Lung (tissue), 12 donors: ENCODE measurements around the gene HELZ2. TPM values are rescaled to one million over a fixed set of nuclear protein-coding genes. Genes with fewer than 3 reads are reported as not detected.

Experiments used
- ATAC-seq: fragments of 200-7000 bp; cut with Tn5 transposase; one replicate; pipeline ENCODE4 v1.9.1; 2020; ENCODE audit warnings: moderate number of reproducible peaks; ENCODE audit not compliant: insufficient read depth, low FRiP score
- DNase-seq, 3 donors: peaks; one replicate each; pipeline ENCODE4 v3.0.0-alpha.2; 2013 to 2017
- H3K27ac ChIP-seq, 2 donors: one replicate each; pipeline ENCODE4 v1.5.1; 2013; ENCODE audit warnings: mild to moderate bottlenecking in 2 of 2, moderate library complexity in 2 of 2, control low read depth in 1 of 2, inconsistent platforms in 1 of 2, low read depth in 1 of 2, low read length in 1 of 2
- H3K27me3 ChIP-seq, 3 donors: one replicate each; pipeline ENCODE4 v1.5.1; 2013; ENCODE audit warnings: low read length in 2 of 3; ENCODE audit not compliant: control insufficient read depth in 3 of 3, insufficient read depth in 3 of 3
- H3K36me3 ChIP-seq, 4 donors: one replicate each; pipeline ENCODE4 v1.5.1; 2013; ENCODE audit warnings: low read length in 4 of 4, mild to moderate bottlenecking in 1 of 4, moderate library complexity in 1 of 4; ENCODE audit not compliant: control insufficient read depth in 4 of 4, insufficient read depth in 4 of 4
- H3K4me1 ChIP-seq, 5 donors: one replicate each; pipeline ENCODE4 v1.5.1; 2013; ENCODE audit warnings: low read length in 5 of 5, mild to moderate bottlenecking in 2 of 5, moderate library complexity in 1 of 5; ENCODE audit not compliant: control insufficient read depth in 5 of 5, insufficient read depth in 5 of 5
- H3K4me3 ChIP-seq: one replicate; pipeline ENCODE4 v1.5.1; 2013; ENCODE audit warnings: mild to moderate bottlenecking, control low read depth, moderate library complexity
- H3K9ac ChIP-seq, 2 donors: one replicate each; pipeline ENCODE4 v1.5.1; 2013; ENCODE audit warnings: low read length in 2 of 2, control low read depth in 1 of 2; ENCODE audit not compliant: insufficient read depth in 1 of 2
- H3K9me3 ChIP-seq, 4 donors: one replicate each; pipeline ENCODE4 v1.5.1; 2013; ENCODE audit warnings: low read length in 3 of 4, mild to moderate bottlenecking in 1 of 4, moderate library complexity in 1 of 4; ENCODE audit not compliant: control insufficient read depth in 4 of 4, insufficient read depth in 3 of 4
- WGBS, 2 donors: extraction: QIAGEN DNeasy Blood & Tissue Kit; methylation state at CpG; one replicate each; pipeline ENCODE4 v1.1.7; 2013; 5-methylcytosine and 5-hydroxymethylcytosine counted together
- polyA plus RNA-seq, 2 donors: library from polyadenylated mRNA; stranded (reverse); fragments of 200-250 nt; gene quantifications; one replicate each; pipeline ENCODE4 v1.2.1, GENCODE V29; 2013
- total RNA-seq, 2 donors: library from RNA; depleted of rRNA in 1 of 2; stranded (reverse); fragments of >200 nt in 1 of 2; gene quantifications; one replicate each; pipeline ENCODE4 v1.2.1, GENCODE V29; 2014 to 2021
- TF ChIP-seq, protein P1 (sequence below): IDR thresholded peaks from 2 replicates; pipeline ENCODE4 v1.5.1; 2012; ENCODE audit warnings: mild to moderate bottlenecking; ENCODE audit errors: control extremely low read depth, extremely low read depth
- donor health status: control.
- donor health status: control.
- donor health status: Bipolar disorder and iron deficiency.
- donor health status: healthy.
- donor health status: DM: yes; HTN: yes; CAD: no.

The HELZ2 gene
- total and polyA plus RNA-seq, 4 donors = 9.0 to 47.2 (median 25.4) TPM

DNA sequence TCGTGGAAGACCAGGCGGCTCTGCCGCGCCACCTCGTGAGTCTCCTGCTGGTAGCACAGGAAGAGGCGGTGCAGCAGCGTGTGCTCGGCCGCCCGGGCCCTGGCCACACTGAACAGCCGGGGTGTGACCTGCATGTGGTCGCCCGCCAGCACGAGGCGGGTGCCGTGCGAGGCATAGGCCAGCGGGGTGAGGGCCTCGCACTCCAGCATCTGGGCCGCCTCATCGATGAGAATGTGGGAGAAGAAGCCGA, 7.0 kb downstream of the HELZ2 start:
- TF ChIP-seq, protein P1, sequence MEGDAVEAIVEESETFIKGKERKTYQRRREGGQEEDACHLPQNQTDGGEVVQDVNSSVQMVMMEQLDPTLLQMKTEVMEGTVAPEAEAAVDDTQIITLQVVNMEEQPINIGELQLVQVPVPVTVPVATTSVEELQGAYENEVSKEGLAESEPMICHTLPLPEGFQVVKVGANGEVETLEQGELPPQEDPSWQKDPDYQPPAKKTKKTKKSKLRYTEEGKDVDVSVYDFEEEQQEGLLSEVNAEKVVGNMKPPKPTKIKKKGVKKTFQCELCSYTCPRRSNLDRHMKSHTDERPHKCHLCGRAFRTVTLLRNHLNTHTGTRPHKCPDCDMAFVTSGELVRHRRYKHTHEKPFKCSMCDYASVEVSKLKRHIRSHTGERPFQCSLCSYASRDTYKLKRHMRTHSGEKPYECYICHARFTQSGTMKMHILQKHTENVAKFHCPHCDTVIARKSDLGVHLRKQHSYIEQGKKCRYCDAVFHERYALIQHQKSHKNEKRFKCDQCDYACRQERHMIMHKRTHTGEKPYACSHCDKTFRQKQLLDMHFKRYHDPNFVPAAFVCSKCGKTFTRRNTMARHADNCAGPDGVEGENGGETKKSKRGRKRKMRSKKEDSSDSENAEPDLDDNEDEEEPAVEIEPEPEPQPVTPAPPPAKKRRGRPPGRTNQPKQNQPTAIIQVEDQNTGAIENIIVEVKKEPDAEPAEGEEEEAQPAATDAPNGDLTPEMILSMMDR = no peak
- H3K4me3 ChIP-seq = no peak overlapping the region
- WGBS, 2 donors = 77 to 82% methylated on average over 22 of the region's 22 CpGs
- DNase-seq (no peak), ATAC-seq (no peak)
- H3K9ac ChIP-seq = no peak overlapping the region
- peak overlapping the region in 1 of 2 donors; percentile 28 for H3K27ac ChIP-seq
- H3K4me1 ChIP-seq = peaks cover 0 to 3% (median 0%) of the 10 kb centered on the region in 5 donors
- H3K9me3 ChIP-seq = peaks cover 0 to 8% (median 0%) of the 10 kb centered on the region in 4 donors
- H3K27me3 ChIP-seq = no peaks in the 10 kb centered on the region
- peaks cover 0 to 62% (median 3%) of the 10 kb centered on the region in 4 donors for H3K36me3 ChIP-seq

DNA sequence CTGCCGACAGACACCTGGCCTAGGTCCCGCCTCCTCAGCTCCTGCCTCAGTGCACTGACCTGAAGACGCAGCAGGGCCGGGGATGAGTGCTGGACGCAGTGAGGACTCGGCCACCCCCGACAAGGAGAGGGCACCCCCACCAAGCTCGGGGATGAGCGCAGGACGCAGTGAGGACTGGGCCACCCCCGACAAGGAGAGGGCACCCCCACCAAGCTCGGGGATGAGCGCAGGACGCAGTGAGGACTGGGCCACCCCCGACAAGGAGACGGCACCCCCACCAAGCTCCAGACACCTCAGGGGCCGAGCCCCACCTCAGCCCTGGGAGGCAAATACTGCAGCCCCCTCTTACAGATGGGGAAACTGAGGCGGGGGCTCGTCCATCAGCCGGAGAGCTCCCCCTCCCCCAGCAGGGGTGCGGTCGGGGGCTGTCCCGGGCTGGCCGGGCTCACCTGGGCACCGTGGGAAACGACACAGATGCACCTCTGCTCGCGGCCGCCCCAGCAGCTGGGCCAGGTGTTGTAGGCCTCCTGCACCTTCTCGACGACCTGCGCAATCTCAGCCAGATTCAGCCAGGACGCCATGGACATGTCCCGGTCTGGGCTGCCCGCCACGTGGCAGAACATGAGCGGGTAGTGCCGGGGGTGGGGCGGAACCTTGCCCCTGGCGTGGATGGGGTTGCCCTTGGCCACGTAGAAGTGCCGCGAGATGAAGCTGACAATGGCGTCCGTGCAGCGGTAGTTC, 7.5 kb downstream of the HELZ2 start:
- WGBS, 2 donors = 89 to 92% methylated on average over 42 to 46 of the region's 46 CpGs
- H3K4me3 ChIP-seq = no peak overlapping the region
- peaks cover 0 to 64% (median 3%) of the 10 kb centered on the region in 4 donors for H3K36me3 ChIP-seq
- DNase-seq = no peak
- H3K27me3 ChIP-seq = no peaks in the 10 kb centered on the region
- ATAC-seq = no peak
- peaks cover 0 to 8% (median 0%) of the 10 kb centered on the region in 4 donors for H3K9me3 ChIP-seq
- H3K4me1 ChIP-seq = no peaks in the 10 kb centered on the region
- H3K9ac ChIP-seq = no peak overlapping the region
- H3K27ac ChIP-seq = no peak overlapping the region
- TF ChIP-seq, protein P1 = no peak

DNA sequence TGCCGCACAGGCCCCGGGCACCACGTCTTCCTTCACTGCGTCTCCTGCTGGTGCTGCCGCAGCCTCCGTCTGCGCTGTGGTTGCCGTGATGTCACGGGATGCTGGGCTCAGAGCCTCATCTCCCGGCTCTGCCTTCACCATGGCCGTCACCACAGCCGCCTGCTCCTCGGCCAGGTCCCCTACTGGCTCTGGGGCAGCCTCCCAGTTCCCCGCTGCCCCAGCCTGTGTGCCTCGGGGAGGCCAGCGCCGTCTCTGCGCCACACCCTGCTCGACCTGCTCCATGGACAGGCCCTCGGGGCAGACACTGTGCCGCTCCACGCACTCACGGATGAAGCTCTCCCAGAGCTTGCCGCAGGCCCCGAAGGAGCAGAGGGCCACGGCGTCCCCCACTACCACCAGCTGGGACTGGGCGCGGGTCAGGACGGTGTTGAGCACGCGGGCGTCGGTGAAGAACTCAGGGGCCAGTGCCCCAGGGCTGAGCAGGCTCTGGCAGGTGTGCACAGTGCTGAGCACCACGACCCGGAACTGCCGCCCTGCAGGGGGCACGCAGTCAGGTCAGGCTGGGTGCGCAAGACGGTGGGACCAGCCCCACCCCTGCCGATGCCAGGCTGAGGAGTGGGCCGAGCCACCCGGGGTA, 8.2 kb downstream of the HELZ2 start:
- peaks cover 0 to 8% (median 0%) of the 10 kb centered on the region in 4 donors for H3K9me3 ChIP-seq
- no peaks in the 10 kb centered on the region for H3K4me1 ChIP-seq
- ATAC-seq (no peak), DNase-seq (no peak)
- H3K4me3 ChIP-seq = no peak overlapping the region
- H3K27me3 ChIP-seq = no peaks in the 10 kb centered on the region
- WGBS, 2 donors = 96% methylated on average over 43 of the region's 43 CpGs
- no peak overlapping the region for H3K27ac ChIP-seq
- TF ChIP-seq, protein P1 = no peak
- H3K36me3 ChIP-seq = peaks cover 0 to 71% (median 3%) of the 10 kb centered on the region in 4 donors
- H3K9ac ChIP-seq = no peak overlapping the region
